HG03442 (cell line): ENCODE measurements around the gene ABCA4.
"Not testable (repeated sequence)": the region's sequence is repeated elsewhere in the genome, so short reads cannot be mapped to it uniquely, and the experiment has no call there.

ENCODE experiments used
- ATAC-seq: cut with Tn5 transposase; IDR thresholded peaks from one replicate; pipeline ENCODE4 v1.9.1; 2021; ENCODE audit warnings: mild to moderate bottlenecking, moderate library complexity; ENCODE audit not compliant: unreplicated experiment

ABCA4 gene

GRCh38 chr1:94120991-94121390, at the start of gene ABCA4:
TSS of gene ABCA4 (minus strand) at chr1:94121148. CDS start at chr1:94121045, 103 bp downstream.
- ATAC-seq, result no peak

- ATAC-seq, result no peak
Observed at GRCh38 chr1:94169126-94169525, 48.2 kb upstream of the ABCA4 start.

GRCh38 chr1:94165843-94166242, 44.9 kb upstream of the ABCA4 start:
- ATAC-seq, result no peak

GRCh38 chr1:94164885-94165284, 43.9 kb upstream of the ABCA4 start:
- not testable (repeated sequence) for ATAC-seq

- ATAC-seq, result not testable (repeated sequence)
Observed at GRCh38 chr1:94164121-94164520, 43.2 kb upstream of the ABCA4 start.

- ATAC-seq, result not testable (repeated sequence)
Observed at GRCh38 chr1:94163249-94163648, 42.3 kb upstream of the ABCA4 start.

GRCh38 chr1:94160811-94161210, 39.9 kb upstream of the ABCA4 start:
- ATAC-seq, result no peak

GRCh38 chr1:94156096-94156625, 35.2 kb upstream of the ABCA4 start:
- ATAC-seq, result no peak

GRCh38 chr1:94154989-94155388, 34.0 kb upstream of the ABCA4 start:
- no peak for ATAC-seq

GRCh38 chr1:94153133-94153532, 32.2 kb upstream of the ABCA4 start:
- no peak for ATAC-seq

- not testable (repeated sequence) for ATAC-seq
Observed at GRCh38 chr1:94149166-94149565, 28.2 kb upstream of the ABCA4 start.

GRCh38 chr1:94146273-94146672, 25.3 kb upstream of the ABCA4 start:
- no peak for ATAC-seq

GRCh38 chr1:94144836-94145235, 23.9 kb upstream of the ABCA4 start:
- ATAC-seq, result no peak

GRCh38 chr1:94143809-94144176, 22.8 kb upstream of the ABCA4 start:
- no peak for ATAC-seq

GRCh38 chr1:94143173-94143808, 22.3 kb upstream of the ABCA4 start:
- ATAC-seq, result no peak

- no peak for ATAC-seq
Observed at GRCh38 chr1:94142583-94142982, 21.6 kb upstream of the ABCA4 start.

GRCh38 chr1:94142022-94142421, 21.1 kb upstream of the ABCA4 start:
- no peak for ATAC-seq

GRCh38 chr1:94132111-94132510, 11.2 kb upstream of the ABCA4 start:
- ATAC-seq, result no peak

- no peak for ATAC-seq
Observed at GRCh38 chr1:94130851-94131595, 10.1 kb upstream of the ABCA4 start.

GRCh38 chr1:94126651-94127050, 5.7 kb upstream of the ABCA4 start:
- ATAC-seq, result no peak

- no peak for ATAC-seq
Observed at GRCh38 chr1:94125551-94126514, 4.9 kb upstream of the ABCA4 start.
